ENCODE data around the gene TBC1D2. TPM values are rescaled to one million over a fixed set of nuclear protein-coding genes. Genes with fewer than 3 reads are reported as not detected.

The TBC1D2 gene
- total RNA-seq, 1 donor from 2014 or later: 24.3 TPM

- no peak overlapping the region for H3K27ac Mint-ChIP-seq (ENCODE audit: unreplicated experiment)
- no peaks in the 10 kb centered on the region for H3K9me3 Mint-ChIP-seq (ENCODE audit: low read depth)
- no peak for TF ChIP-seq CTCF (IDR thresholded peaks at IDR 0.05)
- DNase-seq (ENCODE audit: low spot score): no peak
- H3K36me3 Mint-ChIP-seq (ENCODE audit: low read depth): no peaks in the 10 kb centered on the region
- no peak overlapping the region for H3K4me3 Mint-ChIP-seq (ENCODE audit: unreplicated experiment)
- peaks cover 6% of the 10 kb centered on the region for H3K4me1 Mint-ChIP-seq (ENCODE audit: low read depth)
- no peaks in the 10 kb centered on the region for H3K27me3 Mint-ChIP-seq (ENCODE audit: low read depth)
These were observed 90.5 kb downstream of the TBC1D2 start for GRCh38 chr9:98164912-98165311.

- Mint-ChIP-seq H3K4me1 (ENCODE audit: low read depth) (peaks cover 4% of the 10 kb centered on the region), H3K36me3 (ENCODE audit: low read depth) (no peaks in the 10 kb centered on the region), H3K27ac (ENCODE audit: unreplicated experiment) (no peak overlapping the region), H3K9me3 (ENCODE audit: low read depth) (no peaks in the 10 kb centered on the region), H3K4me3 (ENCODE audit: unreplicated experiment) (no peak overlapping the region), H3K27me3 (ENCODE audit: low read depth) (no peaks in the 10 kb centered on the region)
- DNase-seq (ENCODE audit: low spot score): no peak
- TF ChIP-seq CTCF (IDR thresholded peaks at IDR 0.05): no peak
These were observed 92.8 kb downstream of the TBC1D2 start for GRCh38 chr9:98162613-98163012.

- H3K4me3 Mint-ChIP-seq (ENCODE audit: unreplicated experiment): no peak overlapping the region
- H3K9me3 Mint-ChIP-seq (ENCODE audit: low read depth): no peaks in the 10 kb centered on the region
- TF ChIP-seq CTCF (IDR thresholded peaks at IDR 0.05): no peak
- H3K36me3 Mint-ChIP-seq (ENCODE audit: low read depth): no peaks in the 10 kb centered on the region
- no peak overlapping the region for H3K27ac Mint-ChIP-seq (ENCODE audit: unreplicated experiment)
- no peaks in the 10 kb centered on the region for H3K27me3 Mint-ChIP-seq (ENCODE audit: low read depth)
- no peak for DNase-seq (ENCODE audit: low spot score)
- peaks cover 4% of the 10 kb centered on the region for H3K4me1 Mint-ChIP-seq (ENCODE audit: low read depth)
These were observed 93.6 kb downstream of the TBC1D2 start for GRCh38 chr9:98161851-98162250.

- H3K4me1 Mint-ChIP-seq (ENCODE audit: low read depth): peaks cover 4% of the 10 kb centered on the region
- H3K27ac Mint-ChIP-seq (ENCODE audit: unreplicated experiment): no peak overlapping the region
- no peak overlapping the region for H3K4me3 Mint-ChIP-seq (ENCODE audit: unreplicated experiment)
- H3K36me3 Mint-ChIP-seq (ENCODE audit: low read depth): peaks cover 4% of the 10 kb centered on the region
- DNase-seq (ENCODE audit: low spot score): no peak
- H3K27me3 Mint-ChIP-seq (ENCODE audit: low read depth): no peaks in the 10 kb centered on the region
- H3K9me3 Mint-ChIP-seq (ENCODE audit: low read depth): no peaks in the 10 kb centered on the region
- TF ChIP-seq CTCF (IDR thresholded peaks at IDR 0.05): no peak
These were observed 95.7 kb downstream of the TBC1D2 start for GRCh38 chr9:98159790-98160189.

GRCh38 chr9:98159301-98159700, 96.1 kb downstream of the TBC1D2 start:
- no peak for DNase-seq (ENCODE audit: low spot score)
- no peaks in the 10 kb centered on the region for H3K9me3 Mint-ChIP-seq (ENCODE audit: low read depth)
- no peak for TF ChIP-seq CTCF (IDR thresholded peaks at IDR 0.05)
- peaks cover 4% of the 10 kb centered on the region for H3K36me3 Mint-ChIP-seq (ENCODE audit: low read depth)
- H3K4me1 Mint-ChIP-seq (ENCODE audit: low read depth): peaks cover 4% of the 10 kb centered on the region
- H3K27me3 Mint-ChIP-seq (ENCODE audit: low read depth): no peaks in the 10 kb centered on the region
- H3K4me3 Mint-ChIP-seq (ENCODE audit: unreplicated experiment): no peak overlapping the region
- no peak overlapping the region for H3K27ac Mint-ChIP-seq (ENCODE audit: unreplicated experiment)
